ENCODE measurements around the gene C4orf33. TPM values are rescaled to one million over a fixed set of nuclear protein-coding genes. Genes with fewer than 3 reads are reported as not detected.

The C4orf33 gene
- total and polyA plus RNA-seq, 9 of the 15 experiments (the other 6 are each of a cell fraction or from before 2014, with no cell fraction given) = 16.7 to 42.0 (median 27.5) TPM

GRCh38 chr4:129144755-129145206 lies 48.8 kb downstream of the C4orf33 start (continued):
- TF ChIP-seq ZNF592 (IDR thresholded peaks at IDR 0.05) (0 out of 2 replicates have a peak, but pooled peaks have one; percentile 26), MCM5 (IDR thresholded peaks at IDR 0.05; ENCODE audit: low read depth) (no peak), ARID1B (IDR thresholded peaks at IDR 0.05) (peak; percentile 14; the same call in 1 of the 2 replicates), USF2 (CRISPR knock-in tag; IDR thresholded peaks at IDR 0.05) (no peak), PYGO2 (tag; IDR thresholded peaks at IDR 0.05) (no peak), SRSF9 (IDR thresholded peaks at IDR 0.05; ENCODE audit: borderline replicate concordance, low read depth, low read length) (no peak), RBM39 (optimal IDR thresholded peaks at IDR 0.05; ENCODE audit: low read depth, low read length) (no peak), ZNF316 (IDR thresholded peaks at IDR 0.05) (peak; percentile 37; the same call in 1 of the 2 replicates), HMG20A (CRISPR knock-in tag; conservative IDR thresholded peaks at IDR 0.05) (no peak), HLTF (IDR thresholded peaks at IDR 0.05) (0 out of 2 replicates have a peak, but pooled peaks have one; percentile 17), ELF1 (tag; IDR thresholded peaks at IDR 0.05) (no peak), BCL6 (CRISPR knock-in tag; IDR thresholded peaks at IDR 0.05) (no peak), ARID3A (IDR thresholded peaks at IDR 0.05; ENCODE audit: borderline replicate concordance, low read depth, low read length) (no peak), ZNF764 (CRISPR knock-in tag; IDR thresholded peaks at IDR 0.05; ENCODE audit: low read depth) (no peak), MAFK (IDR thresholded peaks at IDR 0.05; ENCODE audit: low read length) (no peak), PPARD (CRISPR knock-in tag; IDR thresholded peaks at IDR 0.05) (no peak), ZKSCAN8 (CRISPR knock-in tag; IDR thresholded peaks at IDR 0.05) (no peak), FOXA3 (CRISPR knock-in tag; conservative IDR thresholded peaks at IDR 0.05 in 1 of 2, IDR thresholded peaks at IDR 0.05 in 1 of 2) (no peak), BHLHE40 (IDR thresholded peaks at IDR 0.05; ENCODE audit: low read length) (no peak)

All from K562 (cell line).